Fibroblast of mammary gland (primary cell): ENCODE data around the gene PDGFRB.

Experiments
- DNase-seq: peaks from one replicate; pipeline ENCODE4 v3.0.0-alpha.2; 2010; ENCODE audit warnings: low read depth
- H3K4me3 ChIP-seq: 2 replicates; pipeline ENCODE4 v1.5.1; 2011; ENCODE audit warnings: low read depth, mild to moderate bottlenecking, low read length, moderate library complexity; ENCODE audit not compliant: control insufficient read depth
- TF ChIP-seq, protein P1 (sequence below): conservative IDR thresholded peaks from 2 replicates; pipeline ENCODE4 v1.5.1; 2011; ENCODE audit warnings: low read depth, low read length, inconsistent platforms; ENCODE audit not compliant: control insufficient read depth, insufficient read depth

PDGFRB gene

DNA sequence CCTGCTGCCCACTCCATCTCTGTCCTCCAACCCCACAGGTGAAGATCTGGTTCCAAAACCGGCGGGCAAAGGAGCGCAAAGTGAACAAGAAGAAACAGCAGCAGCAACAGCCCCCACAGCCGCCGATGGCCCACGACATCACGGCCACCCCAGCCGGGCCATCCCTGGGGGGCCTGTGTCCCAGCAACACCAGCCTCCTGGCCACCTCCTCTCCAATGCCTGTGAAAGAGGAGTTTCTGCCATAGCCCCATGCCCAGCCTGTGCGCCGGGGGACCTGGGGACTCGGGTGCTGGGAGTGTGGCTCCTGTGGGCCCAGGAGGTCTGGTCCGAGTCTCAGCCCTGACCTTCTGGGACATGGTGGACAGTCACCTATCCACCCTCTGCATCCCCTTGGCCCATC lies 27.8 kb upstream of the PDGFRB start:
- DNase-seq = no peak
- TF ChIP-seq, protein P1, sequence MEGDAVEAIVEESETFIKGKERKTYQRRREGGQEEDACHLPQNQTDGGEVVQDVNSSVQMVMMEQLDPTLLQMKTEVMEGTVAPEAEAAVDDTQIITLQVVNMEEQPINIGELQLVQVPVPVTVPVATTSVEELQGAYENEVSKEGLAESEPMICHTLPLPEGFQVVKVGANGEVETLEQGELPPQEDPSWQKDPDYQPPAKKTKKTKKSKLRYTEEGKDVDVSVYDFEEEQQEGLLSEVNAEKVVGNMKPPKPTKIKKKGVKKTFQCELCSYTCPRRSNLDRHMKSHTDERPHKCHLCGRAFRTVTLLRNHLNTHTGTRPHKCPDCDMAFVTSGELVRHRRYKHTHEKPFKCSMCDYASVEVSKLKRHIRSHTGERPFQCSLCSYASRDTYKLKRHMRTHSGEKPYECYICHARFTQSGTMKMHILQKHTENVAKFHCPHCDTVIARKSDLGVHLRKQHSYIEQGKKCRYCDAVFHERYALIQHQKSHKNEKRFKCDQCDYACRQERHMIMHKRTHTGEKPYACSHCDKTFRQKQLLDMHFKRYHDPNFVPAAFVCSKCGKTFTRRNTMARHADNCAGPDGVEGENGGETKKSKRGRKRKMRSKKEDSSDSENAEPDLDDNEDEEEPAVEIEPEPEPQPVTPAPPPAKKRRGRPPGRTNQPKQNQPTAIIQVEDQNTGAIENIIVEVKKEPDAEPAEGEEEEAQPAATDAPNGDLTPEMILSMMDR = no peak
- no peak overlapping the region for H3K4me3 ChIP-seq

DNA sequence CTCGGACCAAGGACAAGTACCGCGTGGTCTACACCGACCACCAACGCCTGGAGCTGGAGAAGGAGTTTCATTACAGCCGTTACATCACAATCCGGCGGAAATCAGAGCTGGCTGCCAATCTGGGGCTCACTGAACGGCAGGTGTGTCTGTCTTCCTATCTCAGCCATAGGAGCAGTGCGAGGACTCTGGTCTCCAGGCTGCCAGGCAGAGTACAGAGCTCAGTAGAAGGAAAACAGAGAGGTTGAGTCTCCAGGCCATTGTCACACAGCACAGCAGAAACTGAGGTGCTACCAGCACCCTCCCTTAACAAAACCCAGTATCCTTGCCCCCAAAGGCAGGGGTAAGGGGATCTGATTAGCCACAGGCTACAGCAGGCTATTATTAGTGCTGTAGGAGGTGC lies 27.1 kb upstream of the PDGFRB start:
- TF ChIP-seq, protein P1 = no peak
- no peak overlapping the region for H3K4me3 ChIP-seq
- DNase-seq = no peak

DNA sequence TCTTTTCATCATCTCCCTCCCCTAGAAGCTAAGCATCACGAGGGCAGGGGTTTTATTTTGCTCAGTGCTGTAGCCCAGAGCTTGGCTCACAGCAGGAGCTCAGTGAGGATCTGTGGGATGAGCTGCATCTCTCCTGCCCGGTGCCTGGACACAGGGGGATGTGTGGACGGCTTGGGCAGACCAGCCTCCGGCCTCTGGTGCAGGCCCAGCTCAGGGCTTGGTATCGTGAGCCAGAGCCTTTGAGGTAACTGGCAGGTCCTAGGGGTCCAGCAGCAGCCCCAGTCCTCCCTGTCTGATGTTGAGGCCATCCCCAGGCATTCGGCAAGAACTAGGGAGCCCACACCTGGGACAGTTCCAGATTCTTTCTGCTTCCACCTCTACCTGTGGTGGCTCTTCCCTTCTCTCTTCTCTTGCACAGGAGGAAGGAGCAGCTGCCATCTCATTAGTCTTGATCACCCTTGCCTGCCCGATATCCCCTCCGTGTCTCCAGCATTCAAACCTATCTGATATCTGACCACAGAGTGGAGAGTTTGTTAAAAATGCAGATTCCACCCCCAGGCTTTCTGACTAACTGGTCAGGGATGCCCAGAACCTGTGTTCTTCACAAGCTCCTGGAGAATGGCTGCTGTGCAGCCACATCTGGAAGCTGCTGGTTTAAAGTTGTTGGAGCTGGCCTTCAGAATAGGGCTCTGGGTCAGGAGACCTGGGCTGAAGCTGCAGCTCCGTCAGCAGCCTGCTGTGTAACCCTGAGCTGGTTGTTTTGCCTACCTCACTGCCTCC lies 26.3 kb upstream of the PDGFRB start:
- no peak for DNase-seq
- no peak overlapping the region for H3K4me3 ChIP-seq
- TF ChIP-seq, protein P1 = no peak

DNA sequence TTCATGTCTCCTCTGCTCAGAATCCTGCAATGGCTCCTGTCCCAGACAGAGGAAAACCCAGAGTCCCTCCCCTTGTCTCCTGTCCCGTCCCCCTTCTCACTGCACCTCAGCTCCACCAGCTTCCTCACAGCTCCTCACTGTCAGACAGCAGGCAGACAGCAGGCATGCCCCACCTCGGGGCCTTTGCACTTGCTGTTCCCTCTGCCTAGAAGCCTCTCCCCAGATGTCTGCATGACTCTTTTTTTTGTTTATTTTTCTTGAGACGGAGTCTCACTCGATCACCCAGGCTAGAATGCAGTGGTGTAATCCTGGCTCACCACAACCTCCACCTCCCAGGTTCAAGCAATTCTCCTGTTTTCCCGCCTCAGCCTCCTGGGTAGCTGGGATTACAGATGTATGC lies 25.4 kb upstream of the PDGFRB start:
- DNase-seq = peak; percentile 70
- H3K4me3 ChIP-seq = no peak overlapping the region
- TF ChIP-seq, protein P1 = no peak

DNA sequence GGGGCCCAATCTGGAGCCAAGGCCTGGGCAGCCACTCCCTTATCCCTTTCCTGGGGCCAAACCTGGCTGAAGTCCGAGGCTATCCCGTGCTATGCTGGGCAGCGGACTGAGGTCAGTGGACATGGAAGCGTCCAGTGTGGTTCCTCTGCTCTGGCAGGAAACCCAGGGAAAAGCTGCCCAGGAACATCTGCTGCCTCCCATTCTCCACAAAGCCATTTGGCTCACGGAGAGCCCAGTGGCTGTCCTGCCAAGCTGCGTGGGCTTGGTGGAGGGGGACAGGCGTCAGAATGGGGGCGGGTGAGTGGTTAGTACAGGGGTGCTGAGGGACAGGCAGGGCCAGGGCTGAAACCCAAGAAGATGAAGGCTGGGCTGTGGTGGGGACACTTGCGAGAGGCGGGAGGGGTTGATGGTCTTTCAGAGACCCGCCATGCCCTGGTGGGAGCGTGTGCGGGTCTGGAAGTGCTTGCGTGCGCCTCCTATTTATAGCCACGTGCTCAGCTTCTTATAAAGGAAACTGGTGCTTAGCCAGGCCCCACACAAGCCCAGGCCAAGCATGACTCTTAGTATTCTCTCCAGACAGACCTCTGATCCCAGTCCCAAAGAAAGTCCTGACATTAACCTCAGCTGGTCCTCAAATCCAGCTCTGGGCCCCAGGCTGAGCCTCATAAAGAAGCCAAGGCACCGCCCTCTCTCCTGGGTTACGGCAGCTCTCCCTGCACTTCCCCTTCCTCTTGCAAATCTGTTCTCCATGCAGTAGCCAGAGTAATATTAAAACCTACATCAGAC lies 24.8 kb upstream of the PDGFRB start:
- peak; percentile 72 for DNase-seq
- no peak overlapping the region for H3K4me3 ChIP-seq
- TF ChIP-seq, protein P1 = no peak

DNA sequence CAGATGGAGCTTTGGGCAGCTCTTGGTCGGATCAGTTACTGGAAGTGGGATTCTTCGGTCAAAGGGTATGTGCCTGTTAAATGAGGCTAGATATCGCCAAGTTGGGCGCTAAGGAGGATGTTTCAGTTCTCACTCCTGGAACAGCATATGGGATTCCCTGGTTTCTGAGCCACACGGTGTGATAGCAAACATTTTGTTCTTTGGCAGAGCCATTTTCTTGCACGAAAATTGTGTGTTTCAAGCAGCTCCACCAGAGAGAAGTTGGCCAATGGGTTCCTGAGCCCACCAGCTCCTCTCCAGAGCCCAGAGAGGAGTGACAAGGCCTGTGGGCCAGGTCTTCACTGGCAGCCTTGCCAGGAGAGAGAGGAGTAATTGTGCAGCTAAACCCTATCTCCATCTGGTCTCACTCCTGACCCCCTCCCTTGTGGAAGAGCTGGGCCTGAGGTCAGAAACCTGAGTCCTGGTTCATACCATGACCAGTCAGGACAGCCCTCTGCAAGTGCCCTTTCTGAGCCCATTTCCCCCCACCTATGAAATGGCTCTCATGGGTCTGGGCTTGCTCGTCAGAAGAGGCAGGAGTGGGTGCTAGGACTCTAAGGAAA lies 23.5 kb upstream of the PDGFRB start:
- no peak overlapping the region for H3K4me3 ChIP-seq
- peak; percentile 27 for DNase-seq
- TF ChIP-seq, protein P1 = no peak
